GM12892 (cell line): Measurements from ENCODE around the gene MKKS.

ENCODE experiments used
- POLR2A ChIP-seq: IDR thresholded peaks from 2 replicates; pipeline ENCODE4 v1.6.1; 2011; ENCODE audit warnings: low read depth, low read length, control low read depth
- POLR2AphosphoS5 ChIP-seq: IDR thresholded peaks from 2 replicates; pipeline ENCODE4 v1.6.1; 2011; ENCODE audit warnings: low read depth, low read length, control low read depth
- TAF1 ChIP-seq: IDR thresholded peaks from 2 replicates; pipeline ENCODE4 v1.6.1; 2011; ENCODE audit warnings: low read depth, mild to moderate bottlenecking, control low read depth, low read length, borderline replicate concordance

DNA sequence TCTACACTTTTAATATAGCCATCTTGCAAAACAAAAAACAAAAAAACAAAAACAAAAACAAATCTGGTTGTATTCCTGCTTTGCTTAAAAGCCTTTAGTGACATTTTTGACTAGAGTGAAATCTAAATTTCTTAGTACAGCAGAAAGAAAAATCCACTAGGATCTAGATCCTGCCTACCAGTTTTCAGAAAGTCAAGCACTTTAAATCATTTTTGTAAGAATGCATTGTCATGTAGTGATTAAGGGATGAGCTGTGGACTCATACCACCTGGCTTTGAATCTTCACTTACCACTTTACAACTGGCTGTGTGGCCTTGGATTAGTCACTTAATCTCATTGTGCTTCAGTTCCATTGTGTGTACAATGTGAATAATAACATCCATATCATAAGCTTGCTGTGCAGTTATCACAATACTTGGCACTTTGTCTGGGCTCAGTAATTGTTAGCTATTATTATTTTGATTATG lies 4.0 kb downstream of the MKKS start:
- TF ChIP-seq POLR2A (no peak), POLR2AphosphoS5 (no peak), TAF1 (no peak)
